GM19023 (cell line): ENCODE results near the gene CRAMP1.

ENCODE experiments used
- ATAC-seq: cut with Tn5 transposase; IDR thresholded peaks from one replicate; pipeline ENCODE4 v1.9.1; 2021; ENCODE audit warnings: mild to moderate bottlenecking, moderate library complexity; ENCODE audit not compliant: unreplicated experiment

The CRAMP1 gene

DNA sequence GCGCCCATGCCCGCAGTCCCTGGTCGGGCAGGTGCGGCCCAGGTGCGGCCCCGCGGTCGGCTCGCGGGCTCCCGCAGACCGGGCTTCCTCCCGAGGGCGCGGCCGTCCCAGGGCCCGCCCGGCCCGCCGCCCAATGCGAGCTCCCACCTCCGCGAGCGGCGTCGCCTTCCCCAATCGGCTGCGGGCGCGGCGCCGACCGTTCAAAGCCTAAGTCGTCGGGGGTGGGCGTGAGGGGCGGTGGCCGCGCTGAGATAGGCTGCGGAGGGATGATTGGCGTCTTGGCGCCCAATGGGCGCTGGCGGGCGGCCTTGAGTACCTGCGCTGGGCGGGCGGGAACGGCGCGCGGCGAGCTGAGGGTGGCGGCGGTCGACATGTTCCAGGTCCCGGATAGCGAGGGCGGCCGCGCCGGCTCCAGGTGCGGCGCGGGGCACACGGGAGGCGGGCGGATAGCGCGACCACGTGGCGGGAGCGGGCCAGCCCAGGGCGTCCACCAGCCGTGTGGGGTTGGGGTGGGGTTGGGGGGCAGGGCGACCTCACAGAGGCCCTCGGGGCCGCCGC lies 65.9 kb downstream of the CRAMP1 start, which contains the start of gene JPT2:
Gene JPT2 (plus strand): TSS at position 338 of the 558 bp plus-strand sequence. CDS start 34 bp downstream, at position 372.
- ATAC-seq, result peak; percentile 95

DNA sequence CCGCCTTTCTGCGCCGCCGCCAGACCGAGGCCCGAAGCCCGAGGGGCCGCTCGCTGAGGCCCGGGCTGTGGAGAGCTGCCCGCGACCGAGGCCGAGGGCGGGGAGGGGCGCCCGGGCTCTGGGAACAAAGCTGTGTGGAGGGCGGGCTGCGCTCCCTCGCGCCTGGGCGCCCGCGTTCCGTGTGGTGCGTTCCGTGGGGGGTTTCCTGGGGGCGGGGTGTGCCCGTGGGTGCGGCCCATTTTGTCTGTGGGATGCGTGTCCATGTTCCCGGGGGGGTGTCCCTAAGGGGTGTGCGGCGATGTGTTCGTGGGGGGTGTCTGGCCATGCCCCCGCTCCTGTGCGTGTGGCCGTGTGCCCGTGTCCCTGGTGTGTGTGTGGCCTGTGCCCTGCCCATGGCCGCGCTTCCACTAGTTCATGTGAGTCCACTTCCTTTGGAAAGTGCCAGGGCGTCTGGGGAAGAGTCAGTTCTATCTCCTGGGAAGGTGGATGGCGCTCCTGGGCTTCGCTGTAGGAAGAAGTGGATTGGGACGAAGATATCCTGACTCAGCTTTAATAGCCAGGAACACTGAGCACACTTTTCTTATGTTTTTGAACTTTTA lies 66.4 kb downstream of the CRAMP1 start:
- peak; percentile 11 for ATAC-seq

DNA sequence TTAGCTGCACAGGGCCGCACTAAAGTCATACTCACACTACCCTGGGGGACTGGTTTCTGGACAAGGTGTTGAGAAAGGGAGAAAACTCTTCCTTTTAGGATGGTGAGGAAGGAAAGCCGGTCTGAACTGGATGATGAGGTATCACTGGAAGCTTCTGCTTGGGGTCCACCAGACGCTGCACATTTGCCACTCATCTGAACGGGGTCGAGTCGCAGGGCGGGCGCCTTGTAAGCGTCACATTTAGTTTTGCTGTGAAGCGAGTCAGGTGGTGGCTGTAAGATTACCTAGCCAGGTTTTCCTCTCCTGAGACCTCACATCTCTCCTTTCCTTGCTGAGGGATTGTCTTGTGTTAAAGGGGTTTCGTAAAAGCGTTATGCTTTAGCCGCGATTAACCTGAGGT lies 68.2 kb downstream of the CRAMP1 start:
- ATAC-seq, result no peak

DNA sequence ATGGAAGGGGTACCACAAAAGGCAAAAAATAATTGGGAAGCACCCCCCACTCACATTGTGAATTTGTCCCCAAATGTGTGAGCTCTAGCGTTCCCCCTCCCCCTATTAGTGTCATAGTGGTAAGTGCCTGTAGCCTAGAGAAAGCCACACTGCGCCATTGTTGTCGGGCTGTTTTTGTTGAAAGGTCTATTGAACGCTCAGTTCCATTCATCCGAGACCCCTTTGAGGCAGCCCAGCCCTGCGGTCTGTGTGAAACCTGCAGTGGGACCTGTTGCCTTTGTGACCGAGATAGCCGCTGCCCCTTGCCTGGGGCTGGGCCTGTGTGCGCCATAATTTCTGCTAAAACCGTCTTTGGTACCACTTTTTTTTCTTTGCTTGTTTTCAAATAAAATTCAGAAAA lies 68.9 kb downstream of the CRAMP1 start:
- no peak for ATAC-seq

DNA sequence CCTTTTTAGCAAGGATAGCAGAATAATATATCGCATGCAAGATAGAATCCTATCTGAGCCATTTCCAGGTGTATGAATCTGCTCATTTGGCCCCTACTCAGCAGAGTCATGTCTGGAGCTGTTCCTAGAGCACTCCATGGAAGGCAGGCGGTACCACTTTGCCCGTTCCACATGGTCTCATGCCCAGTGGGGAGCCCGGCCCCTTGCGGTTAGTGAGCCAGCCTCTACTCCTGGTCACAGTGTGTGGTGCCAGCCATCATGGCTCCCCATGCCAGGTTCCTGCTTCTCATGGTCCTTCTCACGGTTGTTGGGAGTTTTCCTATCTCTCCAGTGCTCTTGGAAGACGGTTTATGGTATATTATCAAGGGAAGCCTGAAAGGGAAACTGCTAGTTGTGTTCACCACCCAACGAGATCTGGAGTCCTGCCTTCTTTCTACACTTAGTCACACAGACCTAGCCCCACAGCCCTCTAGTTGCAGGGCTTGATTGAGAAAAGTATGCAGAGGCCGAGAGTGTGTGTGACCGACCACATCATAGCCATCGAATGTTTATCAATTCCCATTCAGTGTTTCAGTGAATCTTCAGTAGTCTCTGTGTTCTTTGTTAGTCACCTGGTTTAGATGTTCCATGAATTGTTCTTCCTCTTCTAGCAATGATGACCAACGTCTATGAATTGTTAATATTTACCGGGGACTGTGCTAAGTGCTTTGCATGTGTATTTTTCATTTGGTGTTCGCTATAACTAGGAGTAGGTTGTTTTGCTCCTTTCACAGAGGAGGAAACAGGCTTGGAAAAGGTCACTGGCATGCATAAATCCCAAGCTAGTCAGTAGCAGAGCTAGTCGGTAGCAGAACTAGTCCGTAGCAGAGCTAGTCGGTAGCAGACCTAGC lies 75.5 kb downstream of the CRAMP1 start:
- no peak for ATAC-seq

DNA sequence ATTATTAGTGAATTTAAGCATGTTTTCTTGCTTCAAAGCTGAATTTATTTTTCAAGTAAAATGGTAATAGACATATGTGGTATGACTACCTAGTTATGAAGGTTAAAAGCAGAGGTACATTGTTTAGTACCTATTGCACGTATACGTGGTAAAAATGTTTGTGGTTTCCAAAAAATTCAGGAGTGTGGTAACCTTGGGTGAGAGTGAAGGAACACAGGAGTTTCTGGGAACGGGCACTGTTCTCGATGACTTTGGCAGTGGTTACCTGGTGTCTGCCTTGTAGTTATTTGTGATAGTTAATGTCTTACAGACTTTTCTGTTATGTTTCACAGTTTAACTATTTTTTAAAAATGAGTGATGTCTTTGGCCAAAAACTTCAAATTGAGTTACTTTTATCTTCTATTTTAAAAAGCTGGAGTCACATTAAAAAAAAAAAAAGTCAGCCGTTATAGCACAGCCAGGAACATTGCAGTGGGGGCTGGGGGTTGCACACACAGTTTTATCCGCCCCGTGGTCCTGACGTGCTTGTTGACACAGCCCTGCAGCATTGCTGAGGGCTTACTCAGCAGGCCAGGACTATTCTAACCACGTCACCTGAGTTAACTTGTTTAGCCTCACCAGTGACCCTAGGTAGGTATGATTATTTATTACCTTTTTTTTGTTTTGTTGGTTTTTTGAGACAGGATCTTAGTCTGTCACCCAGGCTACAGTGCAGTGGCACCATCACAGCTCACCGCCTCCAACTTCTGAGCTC lies 76.8 kb downstream of the CRAMP1 start:
- no peak for ATAC-seq

DNA sequence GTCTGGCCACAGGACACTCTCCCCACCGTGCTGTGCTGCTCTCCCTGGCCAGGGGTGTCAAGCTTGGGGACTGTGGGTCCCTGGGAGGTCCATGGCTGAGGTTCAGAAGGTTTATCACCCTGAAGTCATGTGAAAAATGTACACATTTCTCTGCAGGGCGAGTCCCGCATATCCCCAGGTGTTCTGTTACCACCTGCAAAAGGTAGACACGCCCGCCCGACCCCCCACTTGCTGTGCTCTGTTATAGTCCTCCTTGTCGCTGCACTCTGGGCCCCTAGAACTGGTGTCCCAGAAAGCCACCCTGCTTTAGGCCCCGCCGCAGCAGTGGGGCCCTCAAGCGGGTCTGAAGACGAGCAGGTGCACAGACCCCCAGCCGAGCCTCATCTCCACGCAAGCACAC lies 77.7 kb downstream of the CRAMP1 start:
- ATAC-seq, result no peak

DNA sequence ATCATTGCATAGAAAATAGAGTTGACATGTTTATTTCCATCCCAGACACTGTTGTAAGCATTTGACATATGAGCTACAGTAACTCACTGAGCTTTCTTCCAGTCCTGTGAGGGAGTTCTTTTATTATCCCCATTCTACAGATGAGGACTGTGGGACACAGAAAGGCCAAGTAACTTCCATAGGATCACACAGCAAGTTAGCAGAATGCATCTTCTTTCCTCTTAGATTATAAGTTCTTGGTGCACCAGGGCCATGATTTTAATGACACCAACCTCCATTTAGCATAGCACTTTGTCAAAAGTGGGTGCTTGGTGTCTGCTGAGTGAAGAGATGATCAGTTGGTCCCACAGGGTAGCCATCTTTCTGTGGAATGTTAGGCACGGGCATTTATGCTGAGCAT lies 78.7 kb downstream of the CRAMP1 start:
- no peak for ATAC-seq

DNA sequence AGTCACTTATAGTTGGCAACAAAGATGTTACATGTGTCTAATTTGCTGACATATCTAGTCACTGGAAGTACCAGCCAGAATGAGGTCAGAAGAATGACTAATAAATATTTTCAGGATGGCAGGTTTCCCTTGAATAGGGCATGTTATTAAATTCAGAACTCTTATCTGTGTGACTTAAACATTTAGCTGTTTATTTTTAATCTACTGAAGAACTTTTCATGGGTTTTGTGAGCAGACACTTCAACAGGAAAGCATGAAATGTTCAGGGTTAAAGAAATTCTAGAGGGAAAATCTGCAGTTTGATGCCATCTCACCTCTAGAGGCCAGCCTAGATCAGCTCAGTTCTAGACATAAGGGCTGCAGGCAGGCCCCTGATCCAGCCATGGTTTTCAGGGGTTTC lies 79.1 kb downstream of the CRAMP1 start:
- ATAC-seq, result no peak

DNA sequence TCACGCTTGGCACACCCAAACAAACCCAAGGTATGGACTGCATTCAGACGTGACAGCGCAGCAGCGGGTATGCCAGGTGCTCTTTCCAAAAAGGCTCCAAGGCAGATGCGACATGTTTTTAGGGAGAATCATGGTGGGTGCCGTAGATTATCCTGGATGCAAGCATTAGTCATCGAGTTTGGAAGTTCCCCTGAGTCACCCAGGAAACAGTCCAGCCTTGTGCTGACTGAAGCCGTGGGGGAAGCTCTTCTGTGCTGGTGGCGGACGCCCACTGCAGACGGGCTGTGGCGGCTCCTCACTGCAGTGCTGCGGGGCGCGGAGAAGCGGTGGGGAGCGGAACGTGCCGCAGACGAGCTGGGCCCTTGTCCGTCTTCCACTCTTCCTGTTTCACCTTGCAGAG lies 79.8 kb downstream of the CRAMP1 start:
- no peak for ATAC-seq

DNA sequence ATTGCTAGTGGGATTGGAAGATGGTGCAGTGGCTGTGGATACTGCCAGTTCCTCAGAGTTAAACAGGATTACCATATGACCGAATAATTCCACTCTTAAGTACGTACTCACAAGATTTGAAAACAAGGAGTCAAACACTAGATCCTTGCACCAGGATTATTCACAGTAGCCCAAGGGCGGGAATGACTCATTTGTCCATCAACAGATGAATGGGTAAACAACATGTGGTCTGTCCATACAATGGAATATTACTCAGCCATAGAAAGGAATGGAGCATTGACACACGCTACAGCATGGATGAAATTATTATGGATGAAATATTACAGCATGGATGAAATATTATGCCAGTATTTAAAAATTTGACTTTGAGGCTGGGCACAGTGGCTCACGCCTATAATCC lies 84.7 kb downstream of the CRAMP1 start:
- no peak for ATAC-seq

DNA sequence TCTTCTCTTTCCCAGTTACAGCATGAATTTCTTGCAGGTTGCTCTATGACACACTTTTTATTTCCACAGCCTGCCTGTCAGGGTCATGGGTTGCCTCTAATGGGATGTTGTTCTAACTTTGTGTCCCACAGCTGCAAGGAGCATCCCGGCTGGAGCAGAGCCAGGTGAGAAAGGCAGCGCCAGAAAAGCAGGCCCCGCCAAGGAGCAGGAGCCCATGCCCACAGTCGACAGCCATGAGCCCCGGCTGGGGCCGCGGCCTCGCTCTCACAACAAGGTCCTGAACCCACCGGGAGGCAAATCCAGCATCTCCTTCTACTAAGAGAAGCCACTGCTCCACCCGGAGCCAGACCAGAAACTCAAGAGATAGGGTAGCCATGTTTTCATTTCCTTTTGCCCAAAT lies 86.5 kb downstream of the CRAMP1 start:
- no peak for ATAC-seq

DNA sequence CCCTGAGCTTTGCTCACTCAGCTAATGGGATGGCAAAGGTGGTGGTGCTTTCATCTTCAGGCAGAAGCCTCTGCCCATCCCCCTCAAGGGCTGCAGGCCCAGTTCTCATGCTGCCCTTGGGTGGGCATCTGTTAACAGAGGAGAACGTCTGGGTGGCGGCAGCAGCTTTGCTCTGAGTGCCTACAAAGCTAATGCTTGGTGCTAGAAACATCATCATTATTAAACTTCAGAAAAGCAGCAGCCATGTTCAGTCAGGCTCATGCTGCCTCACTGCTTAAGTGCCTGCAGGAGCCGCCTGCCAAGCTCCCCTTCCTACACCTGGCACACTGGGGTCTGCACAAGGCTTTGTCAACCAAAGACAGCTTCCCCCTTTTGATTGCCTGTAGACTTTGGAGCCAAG lies 88.1 kb downstream of the CRAMP1 start:
- no peak for ATAC-seq

DNA sequence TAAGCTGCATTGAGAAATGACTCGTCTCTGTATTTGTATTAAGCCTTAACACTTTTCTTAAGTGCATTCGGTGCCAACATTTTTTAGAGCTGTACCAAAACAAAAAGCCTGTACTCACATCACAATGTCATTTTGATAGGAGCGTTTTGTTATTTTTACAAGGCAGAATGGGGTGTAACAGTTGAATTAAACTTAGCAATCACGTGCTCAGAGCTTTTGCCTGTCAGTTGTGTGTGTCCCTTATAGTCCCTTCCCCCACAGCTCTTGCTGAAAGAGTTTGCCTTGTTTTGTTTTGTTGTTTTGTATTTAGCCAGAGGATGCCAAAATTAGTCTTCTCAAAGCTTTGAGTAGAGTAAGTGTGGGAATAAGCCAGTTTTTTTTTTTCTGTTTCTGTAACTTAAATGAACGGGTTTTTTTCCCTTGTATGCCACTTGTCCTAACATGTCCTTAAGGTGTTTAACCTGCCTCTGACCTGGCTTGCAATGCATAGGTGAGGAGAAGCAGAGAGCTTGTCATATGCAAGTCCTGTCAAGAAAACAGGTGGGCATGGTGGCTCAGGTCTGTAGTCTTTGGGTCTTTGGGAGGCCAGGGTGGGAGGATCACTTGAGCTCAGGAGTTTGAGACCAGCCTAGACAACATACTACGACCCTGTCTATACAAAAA lies 89.2 kb downstream of the CRAMP1 start:
- no peak for ATAC-seq

DNA sequence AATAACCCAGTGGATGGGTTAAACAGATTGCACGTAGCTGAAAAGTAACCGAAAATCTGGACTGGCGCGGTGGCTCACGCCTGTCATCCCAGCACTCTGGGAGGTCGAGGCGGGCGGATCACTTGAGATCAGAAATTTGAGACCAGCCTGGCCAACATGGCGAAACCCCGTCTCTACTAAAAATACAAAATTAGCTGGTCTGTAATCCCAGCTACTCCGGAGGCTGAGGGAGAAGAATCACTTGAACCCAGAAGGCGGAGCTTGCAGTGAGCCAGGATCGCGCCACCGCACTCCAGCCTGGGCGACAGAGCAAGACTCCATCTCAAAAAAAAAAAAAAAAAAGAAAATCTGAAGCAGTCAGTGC lies 93.1 kb downstream of the CRAMP1 start:
- ATAC-seq, result peak; percentile 4

DNA sequence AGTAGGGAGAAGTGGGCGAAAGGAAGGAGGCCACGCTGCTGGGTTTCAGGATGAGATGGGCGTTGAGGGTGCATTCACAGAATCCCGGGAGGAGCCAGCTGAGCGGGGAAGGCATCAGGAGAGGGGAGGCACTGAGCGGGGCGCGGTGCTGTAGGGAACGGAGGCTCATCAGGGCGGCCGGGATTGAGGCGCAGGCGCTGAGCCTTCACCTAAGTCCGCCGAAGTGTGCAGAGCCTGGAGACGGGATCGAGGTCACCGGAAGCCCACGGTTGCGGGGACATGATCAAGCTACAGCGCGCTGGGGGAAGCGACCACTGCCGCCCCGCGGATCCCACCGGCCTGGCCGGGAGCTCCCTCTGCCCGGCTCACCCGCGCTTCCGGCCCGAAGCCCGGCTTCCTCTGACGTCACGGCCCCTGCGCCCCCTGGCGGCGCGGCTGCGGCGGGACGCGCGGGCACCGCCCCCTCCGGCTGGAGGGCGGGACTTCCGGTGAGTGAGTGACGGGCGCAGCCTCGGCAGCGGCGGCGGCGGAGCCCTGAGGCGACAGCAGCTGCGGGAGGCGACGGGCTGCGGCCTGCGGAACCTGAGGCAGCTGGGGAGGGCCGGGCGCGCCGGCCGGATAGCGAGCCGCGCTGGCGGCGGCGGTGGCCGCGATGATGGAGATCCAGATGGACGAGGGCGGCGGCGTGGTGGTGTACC lies 93.7 kb downstream of the CRAMP1 start, which contains the start of gene MAPK8IP3:
Gene MAPK8IP3 (plus strand): TSS at position 508 of the 698 bp plus-strand sequence. CDS start 145 bp downstream, at position 653.
- ATAC-seq, result peak; percentile 77

DNA sequence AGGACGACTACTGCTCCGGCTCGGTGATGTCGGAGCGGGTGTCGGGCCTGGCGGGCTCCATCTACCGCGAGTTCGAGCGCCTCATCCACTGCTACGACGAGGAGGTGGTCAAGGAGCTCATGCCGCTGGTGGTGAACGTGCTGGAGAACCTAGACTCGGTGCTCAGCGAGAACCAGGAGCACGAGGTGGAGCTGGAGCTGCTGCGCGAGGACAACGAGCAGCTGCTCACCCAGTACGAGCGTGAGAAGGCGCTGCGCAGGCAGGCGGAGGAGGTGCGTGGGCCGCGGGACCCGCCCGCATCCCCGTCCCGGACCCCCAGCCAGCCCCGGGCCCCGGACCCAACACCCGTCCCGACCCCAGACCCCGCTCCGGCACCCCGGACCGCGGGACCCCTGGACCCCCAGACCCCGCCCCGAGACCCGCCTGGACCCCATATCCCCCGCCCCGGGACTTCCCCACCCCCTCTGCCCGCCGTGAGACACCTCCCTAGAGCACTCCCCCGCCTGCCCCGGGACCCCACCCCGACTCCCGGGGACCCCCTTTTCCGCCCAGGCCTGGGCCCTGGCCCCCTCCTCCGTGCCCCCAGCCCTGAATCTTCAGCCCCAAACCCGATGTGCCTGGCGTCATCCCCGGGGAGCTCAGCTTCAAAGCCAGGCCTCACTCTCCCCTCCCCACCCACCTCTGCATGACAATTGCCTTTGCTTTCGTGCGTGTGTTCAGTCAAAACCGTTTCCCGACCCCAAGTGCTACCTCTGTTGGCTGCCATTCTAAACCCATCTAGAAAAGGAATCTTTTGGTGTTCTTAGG lies 94.4 kb downstream of the CRAMP1 start:
- peak; percentile 16 for ATAC-seq

DNA sequence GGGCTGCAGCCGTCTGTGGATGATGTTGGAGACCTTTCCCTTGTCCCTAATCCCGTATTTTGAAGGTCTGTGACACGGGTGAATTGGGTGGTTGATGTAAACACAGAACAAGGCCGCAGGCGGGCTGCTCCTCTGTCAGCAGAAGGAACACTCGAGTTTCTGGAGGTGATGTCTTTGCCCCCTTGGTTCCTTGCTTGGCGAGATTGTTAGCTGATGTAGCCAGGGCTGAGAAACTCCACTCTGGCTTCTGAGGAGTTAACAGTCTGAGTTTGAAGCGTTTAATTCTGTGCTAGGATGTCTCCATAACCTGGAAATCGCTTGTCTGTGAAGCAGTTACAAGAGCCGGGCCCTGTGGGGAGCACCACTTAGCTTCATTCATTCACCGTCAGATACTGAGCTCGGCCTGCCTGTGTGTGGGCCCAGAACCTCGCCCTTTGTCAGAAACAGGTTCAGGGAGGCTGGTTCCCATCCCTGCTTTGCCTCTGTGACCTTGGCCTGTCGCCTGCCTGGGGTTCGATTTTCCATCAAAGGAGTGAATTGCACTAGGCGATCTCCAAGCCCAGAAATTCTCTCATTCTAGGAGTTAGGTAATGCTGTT lies 95.1 kb downstream of the CRAMP1 start:
- ATAC-seq, result no peak
